H1 (cell line): Measurements from ENCODE around the gene KDM6A. TPM values are rescaled to one million over a fixed set of nuclear protein-coding genes. Genes with fewer than 3 reads are reported as not detected.

Source experiments
- CTCF ChIA-PET: fragments of 300-600 bp; sonication (Branson Sonifier 250); formaldehyde crosslinking; loops from one replicate; lab custom pipeline; 2021; ENCODE audit not compliant: partially characterized antibody; lab: Charles Lee
- POLR2A ChIA-PET: fragments of 300-600 bp; sonication (Branson Sonifier 250); formaldehyde crosslinking; loops from one replicate; lab custom pipeline; 2021; ENCODE audit warnings: inconsistent platforms; ENCODE audit not compliant: partially characterized antibody; lab: Charles Lee
- DNase-seq, 2 experiments: peaks; one replicate each; pipeline versions ENCODE4 v3.0.0 to v3.0.0-alpha.2; 2010 to 2022; ENCODE audit warnings: low spot score in 2 of 2, low read depth in 1 of 2, mixed read lengths in 1 of 2
- FAIRE-seq: peaks from 2 replicates; lab custom pipeline; 2011; peaks lifted over from hg19 to GRCh38; lab: Jason Lieb, UNC
- H2AFZ ChIP-seq: 2 replicates; pipeline ENCODE4 v1.8.1; 2012; ENCODE audit warnings: low read length, inconsistent platforms
- H2AK5ac ChIP-seq: 2 replicates; pipeline ENCODE4 v1.6.1; 2013; ENCODE audit warnings: low read depth, low read length
- H2BK120ac ChIP-seq: replicated peaks from 2 replicates; pipeline ENCODE3; 2013; ENCODE audit warnings: low read depth, low read length, inconsistent platforms
- H2BK12ac ChIP-seq: 2 replicates; pipeline ENCODE4 v1.6.1; 2013; ENCODE audit warnings: low read depth, low read length
- H2BK15ac ChIP-seq: 2 replicates; pipeline ENCODE4 v1.6.1; 2013; ENCODE audit warnings: low read length
- H2BK20ac ChIP-seq: 2 replicates; pipeline ENCODE4 v1.6.1; 2013; ENCODE audit warnings: low read length
- H2BK5ac ChIP-seq: 2 replicates; pipeline ENCODE4 v1.6.1; 2013; ENCODE audit warnings: low read depth, low read length
- H3K14ac ChIP-seq: 2 replicates; pipeline ENCODE4 v1.6.1; 2013; ENCODE audit warnings: inconsistent platforms; ENCODE audit not compliant: insufficient read length
- H3K18ac ChIP-seq: 2 replicates; pipeline ENCODE4 v1.6.1; 2013; ENCODE audit warnings: low read length; ENCODE audit errors: extremely low read depth
- H3K23ac ChIP-seq: 2 replicates; pipeline ENCODE4 v1.6.1; 2013; ENCODE audit warnings: inconsistent platforms; ENCODE audit not compliant: insufficient read length
- H3K23me2 ChIP-seq: 2 replicates; pipeline ENCODE4 v1.6.1; 2013; ENCODE audit warnings: low read depth, low read length
- H3K27ac ChIP-seq: 2 replicates; pipeline ENCODE4 v1.6.1; 2011; ENCODE audit warnings: low read depth, low read length, inconsistent platforms
- H3K27me3 ChIP-seq, 4 experiments: replicated peaks in 1 of 4; 1 replicate in 1 of 4; 2 replicates in 3 of 4; pipeline versions ENCODE4 v1.6.1 to v1.8.1; 2011 to 2013; ENCODE audit warnings: low read length in 3 of 4, mild to moderate bottlenecking in 3 of 4, inconsistent platforms in 2 of 4, mixed read lengths in 2 of 4, moderate library complexity in 1 of 4; ENCODE audit not compliant: control insufficient read depth in 3 of 4, insufficient read depth in 3 of 4; ENCODE audit errors: extremely low read depth in 1 of 4
- H3K36me3 ChIP-seq, 4 experiments: 2 replicates each; pipeline versions ENCODE4 v1.6.1 to v1.8.1; 2011 to 2013; ENCODE audit warnings: mild to moderate bottlenecking in 4 of 4, low read length in 3 of 4, moderate library complexity in 2 of 4, control low read depth in 1 of 4, inconsistent platforms in 1 of 4; ENCODE audit not compliant: insufficient read depth in 4 of 4, control insufficient read depth in 2 of 4
- H3K4ac ChIP-seq: replicated peaks from 2 replicates; pipeline ENCODE3; 2013; ENCODE audit warnings: low read length, low read depth, mixed read lengths, inconsistent platforms; ENCODE audit not compliant: insufficient read length
- H3K4me1 ChIP-seq, 4 experiments: replicated peaks in 1 of 4; 1 replicate in 1 of 4; 2 replicates in 3 of 4; pipeline versions ENCODE4 v1.6.1 to v1.8.1; 2011 to 2013; ENCODE audit warnings: low read length in 3 of 4, inconsistent platforms in 2 of 4, mixed read lengths in 1 of 4; ENCODE audit not compliant: insufficient read depth in 4 of 4, control insufficient read depth in 3 of 4
- H3K4me2 ChIP-seq, 2 experiments: 2 replicates each; pipeline versions ENCODE4 v1.6.1 to v1.8.1; 2011 to 2013; ENCODE audit warnings: low read depth in 2 of 2, low read length in 2 of 2, control low read depth in 1 of 2, inconsistent platforms in 1 of 2, mild to moderate bottlenecking in 1 of 2; ENCODE audit not compliant: insufficient read depth in 1 of 2
- H3K4me3 ChIP-seq, 4 experiments: fragments of 200-600, 300-600 bp in 1 of 4; sonication (generic), shearing (Covaris generic), sonication (Bioruptor Twin) in 1 of 4; 2 replicates each; pipeline versions ENCODE4 v1.5.1 to v1.8.1; 2011 to 2016; ENCODE audit warnings: low read length in 4 of 4, low read depth in 3 of 4, control low read depth in 2 of 4, inconsistent platforms in 2 of 4, mild to moderate bottlenecking in 2 of 4, mixed read lengths in 1 of 4, moderate library complexity in 1 of 4; ENCODE audit not compliant: insufficient read depth in 2 of 4; ENCODE audit errors: extremely low read depth in 1 of 4
- H3K56ac ChIP-seq: replicated peaks from 2 replicates; pipeline ENCODE3; 2013; ENCODE audit warnings: low read depth, mild to moderate bottlenecking, mixed read lengths, low read length, inconsistent platforms; ENCODE audit not compliant: insufficient read length
- H3K79me1 ChIP-seq: 2 replicates; pipeline ENCODE4 v1.6.1; 2013; ENCODE audit warnings: low read depth, low read length, control low read depth
- H3K79me2 ChIP-seq, 2 experiments: 2 replicates each; pipeline versions ENCODE4 v1.6.1 to v1.8.1; 2012 to 2013; ENCODE audit warnings: low read length in 2 of 2, mild to moderate bottlenecking in 2 of 2, inconsistent platforms in 1 of 2; ENCODE audit not compliant: insufficient read depth in 2 of 2, control insufficient read depth in 1 of 2
- H3K9ac ChIP-seq, 4 experiments: replicated peaks in 1 of 4; 1 replicate in 1 of 4; 2 replicates in 3 of 4; pipeline versions ENCODE4 v1.6.1 to v1.8.1; 2011 to 2013; ENCODE audit warnings: low read depth in 3 of 4, low read length in 3 of 4, control low read depth in 2 of 4, mild to moderate bottlenecking in 2 of 4, moderate library complexity in 2 of 4, inconsistent platforms in 1 of 4; ENCODE audit errors: extremely low read depth in 1 of 4
- H3K9me3 ChIP-seq, 2 experiments: 2 replicates each; pipeline versions ENCODE4 v1.6.1 to v1.8.1; 2012 to 2013; ENCODE audit warnings: mild to moderate bottlenecking in 2 of 2, moderate library complexity in 2 of 2, control low read depth in 1 of 2, inconsistent platforms in 1 of 2, low read depth in 1 of 2, low read length in 1 of 2, mixed read lengths in 1 of 2; ENCODE audit not compliant: insufficient read depth in 2 of 2
- H4K20me1 ChIP-seq, 2 experiments: replicated peaks in 1 of 2; 2 replicates each; pipeline versions ENCODE3 to v1.8.1; 2011 to 2013; ENCODE audit warnings: inconsistent platforms in 2 of 2, low read length in 2 of 2, mild to moderate bottlenecking in 1 of 2; ENCODE audit not compliant: insufficient read depth in 2 of 2, control insufficient read depth in 1 of 2
- H4K5ac ChIP-seq: 2 replicates; pipeline ENCODE4 v1.6.1; 2013; ENCODE audit warnings: low read length, low read depth, mixed read lengths, inconsistent platforms; ENCODE audit not compliant: insufficient read length
- H4K8ac ChIP-seq: 2 replicates; pipeline ENCODE4 v1.8.0; 2013; ENCODE audit warnings: mild to moderate bottlenecking, moderate library complexity, low read length, inconsistent platforms; ENCODE audit not compliant: insufficient read depth; ENCODE audit errors: extremely low read depth
- H4K91ac ChIP-seq: replicated peaks from 2 replicates; pipeline ENCODE3; 2013; ENCODE audit warnings: low read length, mixed read lengths, inconsistent platforms; ENCODE audit not compliant: insufficient read length
- BRCA1 ChIP-seq: IDR thresholded peaks from 2 replicates; pipeline ENCODE4 v1.6.1; 2012; ENCODE audit warnings: low read depth, low read length, improper control_type of control experiment
- CEBPB ChIP-seq: IDR thresholded peaks from 2 replicates; pipeline ENCODE4 v1.6.1; 2012; ENCODE audit warnings: low read depth, low read length
- EGR1 ChIP-seq: IDR thresholded peaks from 2 replicates; pipeline ENCODE4 v1.6.1; 2011; ENCODE audit warnings: low read depth, low read length, borderline replicate concordance
- EP300 ChIP-seq, 2 experiments: IDR thresholded peaks; 1 replicate in 1 of 2; 2 replicates in 1 of 2; pipeline ENCODE4 v1.6.1; 2011 to 2012; ENCODE audit warnings: low read depth in 2 of 2, low read length in 2 of 2, mild to moderate bottlenecking in 2 of 2, borderline replicate concordance in 1 of 2, inconsistent platforms in 1 of 2, moderate library complexity in 1 of 2
- FOSL1 ChIP-seq: IDR thresholded peaks from 2 replicates; pipeline ENCODE4 v1.6.1; 2011; ENCODE audit warnings: mild to moderate bottlenecking, low read depth, low read length, moderate library complexity; ENCODE audit not compliant: insufficient read depth
- GABPA ChIP-seq: IDR thresholded peaks from 2 replicates; pipeline ENCODE4 v1.6.1; 2011; ENCODE audit warnings: mild to moderate bottlenecking, low read length, moderate library complexity, borderline replicate concordance; ENCODE audit not compliant: insufficient read depth
- JUN ChIP-seq: IDR thresholded peaks from 2 replicates; pipeline ENCODE4 v1.6.1; 2011; ENCODE audit warnings: low read depth, mild to moderate bottlenecking, improper control_type of control experiment, low read length
- KDM1A ChIP-seq: fragments of 200-600, 300-600 bp; sonication (generic); IDR thresholded peaks from 2 replicates; pipeline ENCODE4 v1.7.1; 2016; ENCODE audit warnings: mild to moderate bottlenecking, low read length, borderline replicate concordance
- MAFK ChIP-seq: IDR thresholded peaks from 2 replicates; pipeline ENCODE4 v1.6.1; 2012; ENCODE audit warnings: low read depth, mild to moderate bottlenecking, improper control_type of control experiment, low read length
- NANOG ChIP-seq: IDR thresholded peaks from 2 replicates; pipeline ENCODE4 v1.6.1; 2011; ENCODE audit warnings: low read length, low read depth, mild to moderate bottlenecking, inconsistent platforms; ENCODE audit not compliant: insufficient read depth, poor library complexity, severe bottlenecking
- POLR2A ChIP-seq, 2 experiments: IDR thresholded peaks; 1 replicate in 1 of 2; 2 replicates in 1 of 2; pipeline ENCODE4 v1.6.1; 2011; ENCODE audit warnings: low read depth in 2 of 2, low read length in 2 of 2, mild to moderate bottlenecking in 2 of 2; ENCODE audit errors: control extremely low read depth in 1 of 2
- SIN3A ChIP-seq, 2 experiments: IDR thresholded peaks in 1 of 2; conservative IDR thresholded peaks in 1 of 2; 2 replicates each; pipeline ENCODE4 v1.6.1; 2011 to 2012; ENCODE audit warnings: low read length in 2 of 2, improper control_type of control experiment in 1 of 2, low read depth in 1 of 2, mild to moderate bottlenecking in 1 of 2
- SRF ChIP-seq: IDR thresholded peaks from 2 replicates; pipeline ENCODE4 v1.6.1; 2011; ENCODE audit warnings: mild to moderate bottlenecking, low read depth, low read length, moderate library complexity
- YY1 ChIP-seq: IDR thresholded peaks from 2 replicates; pipeline ENCODE4 v1.6.1; 2011; ENCODE audit warnings: low read depth, mild to moderate bottlenecking, low read length
- WGBS, 2 experiments: shearing (Covaris generic) in 1 of 2; methylation state at CpG; one replicate each; pipeline versions ENCODE4 v1.1.6 to v1.1.7; 2013 to 2015; ENCODE audit warnings: low lambda C conversion rate in 2 of 2, mixed read lengths in 2 of 2, inconsistent platforms in 1 of 2, low coverage in 1 of 2, missing lambda C conversion rate in 1 of 2; ENCODE audit not compliant: insufficient replicate concordance in 2 of 2, insufficient coverage in 1 of 2, insufficient read length in 1 of 2; ENCODE audit errors: extremely low coverage in 1 of 2, missing lambda C conversion rate in 1 of 2; 5-methylcytosine and 5-hydroxymethylcytosine counted together
- polyA plus RNA-seq, 7 experiments: library from polyadenylated mRNA; depleted of rRNA in 3 of 7; stranded (reverse) in 5 of 7; unstranded in 2 of 7; fragments of >200 nt in 5 of 7; fragments of 200-250 nt in 2 of 7; gene quantifications; 1 replicate in 5 of 7; 2 replicates in 1 of 7; 4 replicates in 1 of 7; pipeline versions ENCODE4 v1.2.1 to v1.2.3, GENCODE V29; 2011 to 2013; ENCODE audit warnings: missing spikeins in 2 of 7, mixed read lengths in 2 of 7
- total RNA-seq: library from RNA; stranded (reverse); fragmentation: NEBNext Ultra II Directional; extraction: Animal tissue kit (Norgen Biotek cat#: 25700); gene quantifications from 2 replicates; pipeline ENCODE4 v1.2.1, GENCODE V29; 2021

KDM6A gene
- total and polyA plus RNA-seq, 2 of the 8 experiments (the other 6 are each of a cell fraction or from before 2014, with no cell fraction given): 43.5 to 58.4 TPM

DNA sequence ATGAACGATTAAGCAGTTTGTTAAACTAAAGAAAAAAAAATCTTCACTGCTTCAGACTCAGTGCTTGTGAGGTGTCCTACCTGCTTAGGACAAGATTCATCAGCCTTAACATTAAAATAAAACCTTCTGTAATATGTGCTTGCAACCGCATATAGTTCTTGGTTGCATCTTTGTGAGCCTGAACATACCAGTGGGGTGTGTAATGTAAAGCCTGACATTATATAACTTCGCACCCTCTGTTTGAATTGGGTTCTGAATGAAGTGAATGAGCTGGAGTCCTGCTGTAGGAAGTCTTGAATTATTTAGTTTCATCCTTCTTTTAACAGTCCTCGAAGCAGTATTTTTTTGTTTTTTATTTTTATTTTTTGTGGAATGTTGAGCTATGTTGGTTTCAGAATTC lies 3.1 kb downstream of the KDM6A start:
- Histone ChIP-seq H3K27me3 (no peaks in the 10 kb centered on the region), H3K23ac (no peak overlapping the region), H2AFZ (no peak overlapping the region), H2AK5ac (no peak overlapping the region), H2BK15ac (no peak overlapping the region), H3K4me2 (peak overlapping the region in 1 of 2 experiments; percentile 73; a peak in 3 of 4 replicates), H3K14ac (no peak overlapping the region), H4K20me1 (no peaks in the 10 kb centered on the region), H2BK20ac (no peak overlapping the region), H2BK120ac (no peak overlapping the region), H4K8ac (no peak overlapping the region), H4K5ac (no peak overlapping the region), H3K79me2 (peaks cover 3 to 79% of the 10 kb centered on the region in 2 experiments; a peak in 3 of 4 replicates), H3K23me2 (peaks cover 4% of the 10 kb centered on the region; the same call in 1 of the 2 replicates), H3K79me1 (no peaks in the 10 kb centered on the region), H3K4me1 (peaks cover 0 to 3% (median 1%) of the 10 kb centered on the region in 4 experiments; a peak in 2 of 7 replicates), H3K4ac (no peak overlapping the region), H3K27ac (no peak overlapping the region), H3K36me3 (peaks cover 0 to 3% (median 0%) of the 10 kb centered on the region in 4 experiments; a peak in 1 of 8 replicates), H3K9ac (no peak overlapping the region), H3K9me3 (no peaks in the 10 kb centered on the region), H3K18ac (no peak overlapping the region), H2BK5ac (no peak overlapping the region), H4K91ac (no peak overlapping the region), H2BK12ac (no peak overlapping the region), H3K4me3 (peak overlapping the region in 1 of 4 experiments; percentile 84; a peak in 1 of 8 replicates), H3K56ac (no peak overlapping the region)
- no peak for FAIRE-seq
- ChIA-PET CTCF (no interaction called here), POLR2A (no interaction called here)
- 85% methylated on average over 4 of the region's 4 CpGs; no CpG with 5 or more reads in 1 of the 2 experiments for WGBS, 2 experiments
- DNase-seq: no peak
- TF ChIP-seq POLR2A (IDR thresholded peaks at IDR 0.05; ENCODE audit: control extremely low read depth in 1 of 2, low read depth in 2 of 2, low read length in 2 of 2) (no peak), KDM1A (no peak), CEBPB (no peak), FOSL1 (no peak), MAFK (no peak), EP300 (IDR thresholded peaks at IDR 0.05; ENCODE audit: borderline replicate concordance in 1 of 2, low read depth in 2 of 2, low read length in 2 of 2) (no peak), JUN (no peak), GABPA (no peak), SIN3A (conservative IDR thresholded peaks at IDR 0.05 in 1 of 2, IDR thresholded peaks at IDR 0.05 in 1 of 2; ENCODE audit: low read depth in 1 of 2, low read length in 2 of 2) (no peak), NANOG (no peak), YY1 (no peak), SRF (no peak), BRCA1 (no peak), EGR1 (no peak)
